NCI-H146 treated with DMSO at 0.1 percent for 48 hours (cell line): Measurements from ENCODE around the gene SPECC1.
"Not testable (repeated sequence)": the region's sequence is repeated elsewhere in the genome, so short reads cannot be mapped to it uniquely, and the experiment has no call there.

Source experiments
- DNase-seq: peaks from one replicate; lab custom pipeline; 2025; ENCODE audit not compliant: unreplicated experiment; lab: John Stamatoyannopoulos, UW

The SPECC1 gene

GRCh38 chr17:20203761-20204263, 194.7 kb downstream of the SPECC1 start:
- no peak for DNase-seq

- no peak for DNase-seq
These were observed 196.4 kb downstream of the SPECC1 start for GRCh38 chr17:20205609-20206008.

- no peak for DNase-seq
These were observed 196.9 kb downstream of the SPECC1 start for GRCh38 chr17:20206068-20206467.

- no peak for DNase-seq
These were observed 197.4 kb downstream of the SPECC1 start for GRCh38 chr17:20206591-20206990.

GRCh38 chr17:20207262-20207985, 198.3 kb downstream of the SPECC1 start:
- DNase-seq: no peak

- no peak for DNase-seq
These were observed 199.6 kb downstream of the SPECC1 start for GRCh38 chr17:20208717-20209116.

GRCh38 chr17:20210180-20210579, 201.0 kb downstream of the SPECC1 start:
- no peak for DNase-seq

- DNase-seq: no peak
These were observed 201.5 kb downstream of the SPECC1 start for GRCh38 chr17:20210614-20211013.

GRCh38 chr17:20211246-20211645, 202.1 kb downstream of the SPECC1 start:
- DNase-seq: no peak

GRCh38 chr17:20213449-20213848, 204.3 kb downstream of the SPECC1 start:
- DNase-seq: no peak

GRCh38 chr17:20214794-20215193, 205.6 kb downstream of the SPECC1 start:
- DNase-seq: no peak

GRCh38 chr17:20216154-20216815, 207.1 kb downstream of the SPECC1 start:
- no peak for DNase-seq

GRCh38 chr17:20216853-20217252, 207.7 kb downstream of the SPECC1 start:
- no peak for DNase-seq

- DNase-seq: no peak
These were observed 208.5 kb downstream of the SPECC1 start for GRCh38 chr17:20217677-20218076.

- no peak for DNase-seq
These were observed 209.1 kb downstream of the SPECC1 start for GRCh38 chr17:20218272-20218671.

- peak; percentile 9 for DNase-seq
These were observed 214.7 kb downstream of the SPECC1 start for GRCh38 chr17:20223808-20224328.

GRCh38 chr17:20224379-20224778, 215.2 kb downstream of the SPECC1 start:
- DNase-seq: no peak

GRCh38 chr17:20225162-20226115, 216.3 kb downstream of the SPECC1 start:
- DNase-seq: no peak

GRCh38 chr17:20226814-20227482, 217.8 kb downstream of the SPECC1 start:
- peak; percentile 37 for DNase-seq

- not testable (repeated sequence) for DNase-seq
These were observed 218.7 kb downstream of the SPECC1 start for GRCh38 chr17:20227720-20228370.
